B cell (primary cell): ENCODE results near the gene MEIS2. TPM values are rescaled to one million over a fixed set of nuclear protein-coding genes. Genes with fewer than 3 reads are reported as not detected.

Experiments used
- ATAC-seq: fragments of 200-7000 bp; cut with Tn5 transposase; one replicate; pipeline ENCODE4 v1.10.0; 2021; ENCODE audit warnings: low read depth, mild to moderate bottlenecking, moderate number of reproducible peaks, moderate library complexity
- CTCF ChIA-PET: fragments of 350-600 bp; sonication (Branson Sonifier 250); formaldehyde crosslinking; loops from one replicate; lab custom pipeline; 2021; ENCODE audit warnings: antibody characterized with exemption, inconsistent platforms; lab: Charles Lee
- POLR2A ChIA-PET: fragments of 350-600 bp; sonication (Branson Sonifier 250); formaldehyde crosslinking; loops from one replicate; lab custom pipeline; 2021; ENCODE audit warnings: antibody characterized with exemption; lab: Charles Lee
- DNase-seq: peaks from one replicate; pipeline ENCODE4 v3.0.0; 2013
- H2AFZ ChIP-seq: 2 replicates; pipeline ENCODE4 v1.6.1; 2012; ENCODE audit warnings: mild to moderate bottlenecking, low read depth, low read length; ENCODE audit not compliant: insufficient read depth, poor library complexity, severe bottlenecking
- H3K27ac ChIP-seq, 2 donors: 1 replicate in 1 of 2; 2 replicates in 1 of 2; pipeline ENCODE4 v1.5.1; 2012 to 2013; ENCODE audit warnings: low read length in 2 of 2, mild to moderate bottlenecking in 2 of 2, moderate library complexity in 1 of 2
- H3K27me3 ChIP-seq, 4 experiments: fragments of 200-600 bp in 1 of 4; sonication (generic) in 1 of 4; replicated peaks in 1 of 4; 1 replicate in 2 of 4; 2 replicates in 2 of 4; pipeline versions ENCODE4 v1.6.1 to v1.7.0; 2013 to 2016; ENCODE audit warnings: low read length in 3 of 4, mild to moderate bottlenecking in 2 of 4, mixed read lengths in 1 of 4, moderate library complexity in 1 of 4; ENCODE audit not compliant: insufficient read depth in 4 of 4, control insufficient read depth in 3 of 4; ENCODE audit errors: control extremely low read depth in 1 of 4
- H3K36me3 ChIP-seq, 2 experiments: replicated peaks in 1 of 2; 1 replicate in 1 of 2; 2 replicates in 1 of 2; pipeline versions ENCODE4 v1.6.1 to v1.7.1; 2013; ENCODE audit warnings: low read length in 1 of 2; ENCODE audit not compliant: insufficient read depth in 2 of 2, control insufficient read depth in 1 of 2; ENCODE audit errors: control extremely low read depth in 1 of 2, extremely low read depth in 1 of 2
- H3K4me1 ChIP-seq, 2 donors: fragments of 200-600 bp in 1 of 2; sonication (generic) in 1 of 2; 1 replicate in 1 of 2; 2 replicates in 1 of 2; pipeline versions ENCODE4 v1.5.1 to v1.6.1; 2013 to 2017; ENCODE audit warnings: low read length in 2 of 2; ENCODE audit not compliant: control insufficient read depth in 2 of 2, insufficient read depth in 2 of 2
- H3K4me2 ChIP-seq: replicated peaks from 2 replicates; pipeline ENCODE3; 2012; ENCODE audit warnings: mild to moderate bottlenecking, low read depth, low read length; ENCODE audit not compliant: poor library complexity, severe bottlenecking
- H3K4me3 ChIP-seq, 5 experiments: fragments of 200-600 bp in 1 of 5; sonication (generic) in 1 of 5; 1 replicate in 3 of 5; 2 replicates in 2 of 5; pipeline versions ENCODE4 v1.5.1 to v1.7.0; 2011 to 2016; ENCODE audit warnings: low read length in 4 of 5, mild to moderate bottlenecking in 4 of 5, low read depth in 2 of 5, control low read depth in 1 of 5, moderate library complexity in 1 of 5; ENCODE audit not compliant: insufficient read depth in 1 of 5; ENCODE audit errors: control extremely low read depth in 1 of 5, extremely low read depth in 1 of 5
- H3K79me2 ChIP-seq: fragments of 200-600 bp; sonication (generic); one replicate; pipeline ENCODE4 v1.6.0; 2016; ENCODE audit warnings: low read length; ENCODE audit not compliant: control insufficient read depth, insufficient read depth
- H3K9ac ChIP-seq: fragments of 200-600 bp; sonication (generic); 2 replicates; pipeline ENCODE4 v1.6.1; 2017; ENCODE audit warnings: mild to moderate bottlenecking, low read length, moderate library complexity
- H3K9me3 ChIP-seq, 3 donors: one replicate each; pipeline versions ENCODE4 v1.6.1 to v1.7.1; 2013; ENCODE audit warnings: low read length in 2 of 3; ENCODE audit not compliant: control insufficient read depth in 2 of 3, insufficient read depth in 1 of 3; ENCODE audit errors: control extremely low read depth in 1 of 3
- H4K20me1 ChIP-seq: 2 replicates; pipeline ENCODE4 v1.6.0; 2012; ENCODE audit warnings: mild to moderate bottlenecking, low read length; ENCODE audit not compliant: insufficient read depth, control insufficient read depth, poor library complexity, severe bottlenecking
- H3K27ac Mint-ChIP-seq: one replicate; pipeline ENCODE4 v1.8.0; 2021; ENCODE audit warnings: mixed read lengths
- H3K27me3 Mint-ChIP-seq: one replicate; pipeline ENCODE4 v1.8.0; 2021; ENCODE audit warnings: mixed read lengths
- H3K4me1 Mint-ChIP-seq: one replicate; pipeline ENCODE4 v1.8.0; 2021; ENCODE audit warnings: mixed read lengths
- H3K4me3 Mint-ChIP-seq: one replicate; pipeline ENCODE4 v1.8.0; 2021; ENCODE audit warnings: mixed read lengths
- H3K9me3 Mint-ChIP-seq: one replicate; pipeline ENCODE4 v1.8.0; 2022; ENCODE audit warnings: mixed read lengths; ENCODE audit not compliant: insufficient read depth
- EZH2 ChIP-seq: IDR thresholded peaks from 2 replicates; pipeline ENCODE4 v1.6.1; 2012; ENCODE audit warnings: borderline replicate concordance, low read depth, mild to moderate bottlenecking, moderate library complexity, low read length; ENCODE audit not compliant: insufficient read depth, poor library complexity, severe bottlenecking
- WGBS: methylation state at CpG from one replicate; pipeline ENCODE4 v1.1.5; 2013; ENCODE audit warnings: missing lambda C conversion rate; ENCODE audit not compliant: insufficient coverage; 5-methylcytosine and 5-hydroxymethylcytosine counted together
- intact Hi-C: fragments of 100-400 bp; cut with micrococcal nuclease; formaldehyde crosslinking; loops from one replicate; pipeline ENCODE4 v1.10.0; 2022
- polyA plus RNA-seq: library from polyadenylated mRNA; depleted of rRNA; stranded (reverse); fragments of >200 nt; gene quantifications from 2 replicates; pipeline ENCODE4 v1.2.3, GENCODE V29; 2012
- total RNA-seq, 2 donors: library from RNA; stranded (reverse); fragments of 120-200 nt in 1 of 2; gene quantifications; 1 replicate in 1 of 2; 2 replicates in 1 of 2; pipeline versions ENCODE4 v1.2.3 to v1.2.4, GENCODE V29; 2013 to 2022
- TF ChIP-seq, protein P1 (sequence below): fragments of 200-600 bp; IDR thresholded peaks from one replicate; pipeline ENCODE4 v1.8.0; 2022; ENCODE audit warnings: antibody characterized with exemption, mild to moderate bottlenecking

Gene MEIS2
- total and polyA plus RNA-seq, 2 donors (not counting 1 experiment from before 2014, with no cell fraction given): 0.22 TPM; not detected in 1

DNA sequence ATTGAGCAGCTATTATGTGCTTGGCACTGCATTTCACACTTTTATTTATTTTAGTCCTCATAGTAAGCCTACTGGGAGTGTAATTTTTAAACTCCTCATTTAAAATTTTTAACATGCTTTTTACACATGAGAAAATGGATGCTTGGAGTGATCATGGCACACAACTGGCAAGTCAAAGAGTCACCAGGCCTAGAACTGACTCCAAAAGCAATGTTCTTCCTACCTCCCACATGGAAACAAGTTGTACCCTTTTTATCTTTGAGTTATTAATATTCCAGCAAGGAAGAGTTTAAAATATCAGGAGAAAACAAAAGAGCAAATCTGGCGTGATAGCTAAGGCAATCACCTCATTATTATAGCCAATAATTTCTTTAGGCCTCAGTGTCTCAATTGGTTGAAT is 100.6 kb downstream of the MEIS2 start:
- WGBS: no CpG with 5 or more reads among the region's 1 CpG
- Histone ChIP-seq H3K9me3 (no peaks in the 10 kb centered on the region), H3K4me3 (no peak overlapping the region), H3K4me2 (no peak overlapping the region), H3K79me2 (no peaks in the 10 kb centered on the region), H3K27ac (no peak overlapping the region), H4K20me1 (no peaks in the 10 kb centered on the region), H3K36me3 (no peaks in the 10 kb centered on the region), H3K9ac (no peak overlapping the region), H3K27me3 (no peaks in the 10 kb centered on the region), H3K4me1 (no peaks in the 10 kb centered on the region), H2AFZ (no peak overlapping the region)
- intact Hi-C loops: no loop called here
- Mint-ChIP-seq H3K27me3 (no peaks in the 10 kb centered on the region), H3K27ac (no peak overlapping the region), H3K4me3 (no peak overlapping the region), H3K9me3 (peaks cover 2% of the 10 kb centered on the region), H3K4me1 (no peaks in the 10 kb centered on the region)
- TF ChIP-seq, protein P1, sequence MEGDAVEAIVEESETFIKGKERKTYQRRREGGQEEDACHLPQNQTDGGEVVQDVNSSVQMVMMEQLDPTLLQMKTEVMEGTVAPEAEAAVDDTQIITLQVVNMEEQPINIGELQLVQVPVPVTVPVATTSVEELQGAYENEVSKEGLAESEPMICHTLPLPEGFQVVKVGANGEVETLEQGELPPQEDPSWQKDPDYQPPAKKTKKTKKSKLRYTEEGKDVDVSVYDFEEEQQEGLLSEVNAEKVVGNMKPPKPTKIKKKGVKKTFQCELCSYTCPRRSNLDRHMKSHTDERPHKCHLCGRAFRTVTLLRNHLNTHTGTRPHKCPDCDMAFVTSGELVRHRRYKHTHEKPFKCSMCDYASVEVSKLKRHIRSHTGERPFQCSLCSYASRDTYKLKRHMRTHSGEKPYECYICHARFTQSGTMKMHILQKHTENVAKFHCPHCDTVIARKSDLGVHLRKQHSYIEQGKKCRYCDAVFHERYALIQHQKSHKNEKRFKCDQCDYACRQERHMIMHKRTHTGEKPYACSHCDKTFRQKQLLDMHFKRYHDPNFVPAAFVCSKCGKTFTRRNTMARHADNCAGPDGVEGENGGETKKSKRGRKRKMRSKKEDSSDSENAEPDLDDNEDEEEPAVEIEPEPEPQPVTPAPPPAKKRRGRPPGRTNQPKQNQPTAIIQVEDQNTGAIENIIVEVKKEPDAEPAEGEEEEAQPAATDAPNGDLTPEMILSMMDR: no peak
- TF ChIP-seq EZH2: no peak
- DNase-seq (no peak), ATAC-seq (no peak)
- ChIA-PET POLR2A (no interaction called here), CTCF (no interaction called here)

DNA sequence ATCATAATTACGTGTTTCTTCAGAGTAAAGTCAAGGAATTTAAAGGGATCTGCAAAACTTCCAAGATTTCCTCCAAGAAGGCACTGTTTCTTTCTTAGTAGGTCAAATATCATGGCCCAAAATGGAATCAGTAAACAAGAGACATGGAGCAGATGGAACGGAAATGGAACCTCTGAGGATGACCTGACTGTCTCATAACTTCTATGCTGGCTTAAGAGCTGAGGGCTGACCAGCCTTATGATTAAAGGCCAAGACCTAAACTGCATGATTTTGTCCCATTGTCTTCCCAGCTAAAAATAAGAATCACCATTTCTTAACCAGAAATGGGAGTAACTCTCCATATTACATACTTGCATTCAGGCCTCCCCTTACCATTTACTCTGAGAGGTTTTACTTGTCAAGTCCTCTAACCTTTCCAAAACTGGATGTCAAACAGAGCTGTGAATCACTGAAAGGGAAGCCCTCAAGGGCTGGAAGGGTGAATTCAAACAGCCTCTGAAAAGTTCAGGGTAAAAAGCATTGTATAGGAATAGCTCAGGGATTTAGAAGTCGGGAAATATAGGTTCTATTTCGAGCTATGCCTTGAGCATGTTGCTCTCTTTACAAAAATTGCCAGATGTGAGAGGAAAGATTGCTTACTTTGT is 103.7 kb downstream of the MEIS2 start:
- intact Hi-C loops: no loop called here
- H3K9ac ChIP-seq: no peak overlapping the region
- H3K4me3 ChIP-seq: no peak overlapping the region
- TF ChIP-seq, protein P1: no peak
- TF ChIP-seq EZH2: no peak
- no peak for ATAC-seq
- no peak overlapping the region for H2AFZ ChIP-seq
- no peaks in the 10 kb centered on the region for H3K36me3 ChIP-seq
- DNase-seq: no peak
- H4K20me1 ChIP-seq: no peaks in the 10 kb centered on the region
- Mint-ChIP-seq H3K4me1 (no peaks in the 10 kb centered on the region), H3K9me3 (no peaks in the 10 kb centered on the region), H3K4me3 (no peak overlapping the region), H3K27me3 (no peaks in the 10 kb centered on the region), H3K27ac (no peak overlapping the region)
- no peak overlapping the region for H3K27ac ChIP-seq
- POLR2A ChIA-PET: no interaction called here
- no peaks in the 10 kb centered on the region for H3K9me3 ChIP-seq
- H3K27me3 ChIP-seq: no peaks in the 10 kb centered on the region
- 92% methylated on average over 3 of the region's 4 CpGs for WGBS
- H3K79me2 ChIP-seq: no peaks in the 10 kb centered on the region
- CTCF ChIA-PET: no interaction called here
- H3K4me2 ChIP-seq: no peak overlapping the region
- no peaks in the 10 kb centered on the region for H3K4me1 ChIP-seq
